WI38 (cell line): ENCODE measurements around the gene MIPOL1.

ENCODE experiments used
- H3K4me3 ChIP-seq: 2 replicates; pipeline ENCODE4 v1.5.1; 2011; ENCODE audit warnings: low read depth, mild to moderate bottlenecking, control low read depth, low read length
- CTCF ChIP-seq: IDR thresholded peaks from 2 replicates; pipeline ENCODE4 v1.5.1; 2012; ENCODE audit warnings: low read depth, mild to moderate bottlenecking, control low read depth, low read length

The MIPOL1 gene

DNA sequence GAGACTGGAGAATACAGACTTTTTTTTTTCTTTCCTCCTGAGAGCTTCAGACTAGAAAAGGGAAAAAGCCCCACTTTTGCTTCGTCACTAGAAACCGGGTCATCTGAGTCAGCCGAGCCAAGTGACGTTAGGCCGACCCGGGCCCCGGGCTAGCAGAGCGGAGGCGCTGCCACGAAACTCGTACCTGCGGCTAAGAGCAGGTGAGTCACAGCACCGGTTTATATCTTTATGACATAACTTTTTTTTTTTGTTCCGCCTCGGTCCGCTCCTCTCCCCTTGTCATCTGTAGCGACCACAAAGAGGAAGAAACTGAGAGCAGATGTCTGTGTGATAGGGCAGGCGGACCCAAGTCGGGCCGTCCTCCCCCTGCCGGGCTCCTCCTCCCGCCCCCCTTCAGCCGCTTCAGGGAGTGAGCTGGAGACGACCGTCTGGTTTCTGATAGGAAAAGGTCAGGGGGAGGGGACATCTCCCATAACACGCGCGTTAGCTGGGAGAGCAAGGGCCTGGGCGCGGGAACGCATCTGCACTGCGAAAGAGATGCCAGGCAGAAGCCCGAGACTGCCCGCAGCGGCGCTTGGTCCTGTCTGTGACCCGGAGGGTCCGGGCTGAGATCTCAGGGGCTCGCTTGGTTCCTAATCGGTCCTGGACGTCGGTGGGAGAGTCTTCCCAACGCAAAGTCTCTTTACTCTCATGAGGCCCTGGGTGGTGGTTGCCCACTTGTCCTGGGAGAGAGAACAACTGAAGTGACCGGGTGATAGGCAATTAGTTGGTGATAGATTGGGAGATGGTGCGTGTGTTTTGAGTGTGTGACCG lies 398.3 kb downstream of the MIPOL1 start:
- peak overlapping the region; percentile 63 for H3K4me3 ChIP-seq
- no peak for TF ChIP-seq CTCF

DNA sequence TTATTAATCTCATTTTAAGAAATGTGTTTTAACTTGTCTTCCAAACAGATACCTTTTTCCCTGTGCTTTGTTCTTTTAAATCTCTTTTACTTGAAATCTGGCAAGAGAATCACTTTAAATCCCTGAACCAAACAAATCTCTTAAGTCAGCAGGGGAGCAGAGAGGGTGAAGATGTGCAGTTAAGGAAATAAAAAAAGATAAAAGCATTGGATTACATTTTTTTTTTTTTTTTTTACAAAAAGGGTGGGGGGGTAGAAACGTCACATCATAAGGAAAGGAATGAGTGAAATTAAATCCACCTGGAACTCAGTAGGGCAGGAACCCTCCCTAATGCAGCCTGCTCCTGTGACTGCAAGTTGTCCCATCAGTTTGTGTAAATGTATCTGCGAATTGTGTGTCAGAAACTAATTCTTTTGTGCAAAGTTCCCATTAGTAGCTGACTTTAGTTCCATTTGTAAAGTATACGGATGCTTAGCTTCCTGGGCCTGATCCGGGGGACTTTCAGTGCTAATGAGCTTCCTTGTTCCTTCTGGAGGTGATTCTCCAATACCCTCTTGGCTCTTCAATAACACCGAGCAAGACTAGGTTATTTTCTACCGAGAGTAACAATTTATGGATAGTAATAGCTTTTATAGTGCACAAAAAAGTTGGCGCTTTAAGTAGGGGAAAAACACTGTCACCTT lies 399.2 kb downstream of the MIPOL1 start:
- no peak overlapping the region for H3K4me3 ChIP-seq
- no peak for TF ChIP-seq CTCF

DNA sequence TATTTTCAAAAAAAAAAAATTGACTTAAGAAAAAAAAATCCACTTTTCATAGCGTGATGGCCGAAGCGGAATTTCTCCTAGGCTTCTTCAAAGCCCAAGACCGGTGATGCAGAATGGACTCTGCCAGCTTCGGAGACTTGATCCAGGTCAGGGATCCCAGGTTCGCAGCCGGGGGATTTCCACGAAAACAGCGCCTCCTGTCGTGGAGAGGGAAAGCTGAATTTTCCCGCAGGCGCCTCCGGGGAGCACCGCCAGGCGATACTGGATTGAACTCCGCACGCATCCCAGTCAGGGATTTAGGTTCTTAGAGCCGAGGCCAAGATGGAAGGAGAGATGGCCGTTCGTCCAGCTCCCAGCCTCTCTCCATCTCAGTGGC lies 399.8 kb downstream of the MIPOL1 start:
- no peak overlapping the region for H3K4me3 ChIP-seq
- TF ChIP-seq CTCF: peak; percentile 55

- no peak for TF ChIP-seq CTCF
- no peak overlapping the region for H3K4me3 ChIP-seq
Observed at GRCh38 chr14:37597914-37598746, 400.4 kb downstream of the MIPOL1 start.

GRCh38 chr14:37598747-37599506 lies 401.2 kb downstream of the MIPOL1 start:
- H3K4me3 ChIP-seq: no peak overlapping the region
- TF ChIP-seq CTCF: no peak

GRCh38 chr14:37599507-37600368 lies 402.0 kb downstream of the MIPOL1 start:
- no peak for TF ChIP-seq CTCF
- no peak overlapping the region for H3K4me3 ChIP-seq
